DOHH2 (cell line): ENCODE results near the gene FAM131C.

Experiments
- CTCF ChIP-seq: fragments of 200-600 bp; sonication (generic); IDR thresholded peaks from one replicate; pipeline ENCODE4 v1.5.1; 2014; ENCODE audit warnings: antibody characterized with exemption, mild to moderate bottlenecking, low read depth, low read length; ENCODE audit not compliant: poor library complexity, severe bottlenecking
- EZH2phosphoT487 ChIP-seq: fragments of 200-600 bp; sonication (generic); IDR thresholded peaks from 2 replicates; pipeline ENCODE4 v1.6.1; 2017; ENCODE audit warnings: borderline replicate concordance, mild to moderate bottlenecking, antibody characterized with exemption, low read length, moderate library complexity, mixed read lengths

- TF ChIP-seq CTCF = no peak
- TF ChIP-seq EZH2phosphoT487 = no peak
Measured at GRCh38 chr1:16118706-16119105, 45.3 kb upstream of the FAM131C start.
